Suprapubic skin (tissue), 4 donors: ENCODE data around the gene ERC2.

ENCODE experiments used
- EP300 ChIP-seq: sonication (generic); formaldehyde crosslinking; IDR thresholded peaks from one replicate; pipeline ENCODE4 v1.6.1; 2017; ENCODE audit warnings: antibody characterized with exemption
- POLR2AphosphoS5 ChIP-seq, 3 donors: sonication (generic); formaldehyde crosslinking; IDR thresholded peaks; one replicate each; pipeline ENCODE4 v1.6.1; 2017; ENCODE audit warnings: antibody characterized with exemption in 3 of 3
- TF ChIP-seq, protein P1 (sequence below), 2 donors: fragments of 200-600 bp in 1 of 2; fragments of 450-650 bp in 1 of 2; sonication (generic) in 1 of 2; IDR thresholded peaks; one replicate each; pipeline ENCODE4 v1.5.1; 2016 to 2019; ENCODE audit warnings: antibody characterized with exemption in 2 of 2, mild to moderate bottlenecking in 1 of 2, moderate library complexity in 1 of 2

GRCh38 chr3:56282341-56282740 lies 185.9 kb downstream of the ERC2 start:
- no peak for TF ChIP-seq EP300
- TF ChIP-seq, protein P1, sequence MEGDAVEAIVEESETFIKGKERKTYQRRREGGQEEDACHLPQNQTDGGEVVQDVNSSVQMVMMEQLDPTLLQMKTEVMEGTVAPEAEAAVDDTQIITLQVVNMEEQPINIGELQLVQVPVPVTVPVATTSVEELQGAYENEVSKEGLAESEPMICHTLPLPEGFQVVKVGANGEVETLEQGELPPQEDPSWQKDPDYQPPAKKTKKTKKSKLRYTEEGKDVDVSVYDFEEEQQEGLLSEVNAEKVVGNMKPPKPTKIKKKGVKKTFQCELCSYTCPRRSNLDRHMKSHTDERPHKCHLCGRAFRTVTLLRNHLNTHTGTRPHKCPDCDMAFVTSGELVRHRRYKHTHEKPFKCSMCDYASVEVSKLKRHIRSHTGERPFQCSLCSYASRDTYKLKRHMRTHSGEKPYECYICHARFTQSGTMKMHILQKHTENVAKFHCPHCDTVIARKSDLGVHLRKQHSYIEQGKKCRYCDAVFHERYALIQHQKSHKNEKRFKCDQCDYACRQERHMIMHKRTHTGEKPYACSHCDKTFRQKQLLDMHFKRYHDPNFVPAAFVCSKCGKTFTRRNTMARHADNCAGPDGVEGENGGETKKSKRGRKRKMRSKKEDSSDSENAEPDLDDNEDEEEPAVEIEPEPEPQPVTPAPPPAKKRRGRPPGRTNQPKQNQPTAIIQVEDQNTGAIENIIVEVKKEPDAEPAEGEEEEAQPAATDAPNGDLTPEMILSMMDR (IDR thresholded peaks at IDR 0.05), result no peak
- TF ChIP-seq POLR2AphosphoS5 (IDR thresholded peaks at IDR 0.05), result no peak
